Nucleus accumbens (tissue), 56 donors: Measurements from ENCODE around the gene ZNF396.

Experiments
- DNase-seq, 56 donors: peaks; one replicate each; lab custom pipeline; 2025; lab: John Stamatoyannopoulos, UW

Gene ZNF396

GRCh38 chr18:35376742-35377695 is at the start of gene ZNF396:
Gene ZNF396, minus strand, starts transcription at chr18:35377337. Its CDS starts 3,045 bp downstream, at chr18:35374292.
- DNase-seq: peak in 54 of 56 donors; percentile 4 to 80 (median 48)

DNA sequence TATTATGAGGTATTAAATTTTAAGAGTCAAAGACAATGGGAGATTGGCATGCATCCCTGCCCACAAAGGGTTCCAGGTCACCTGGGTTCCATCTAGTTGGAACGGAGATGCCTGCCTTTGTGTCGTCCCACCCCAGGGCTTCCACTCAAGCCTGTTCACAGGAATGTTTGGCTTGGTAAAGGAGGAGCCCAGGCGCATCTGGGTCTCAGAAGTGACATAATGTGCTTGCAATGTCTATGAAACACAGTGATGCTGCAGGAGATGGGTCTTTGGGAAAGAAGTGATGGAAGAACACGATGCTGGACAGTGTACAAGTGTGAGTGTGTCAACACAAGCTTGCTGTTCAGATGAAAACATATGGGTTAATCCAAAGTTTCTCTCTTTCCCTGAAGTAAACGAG is 49.6 kb upstream of the ZNF396 start:
- DNase-seq: no peak

DNA sequence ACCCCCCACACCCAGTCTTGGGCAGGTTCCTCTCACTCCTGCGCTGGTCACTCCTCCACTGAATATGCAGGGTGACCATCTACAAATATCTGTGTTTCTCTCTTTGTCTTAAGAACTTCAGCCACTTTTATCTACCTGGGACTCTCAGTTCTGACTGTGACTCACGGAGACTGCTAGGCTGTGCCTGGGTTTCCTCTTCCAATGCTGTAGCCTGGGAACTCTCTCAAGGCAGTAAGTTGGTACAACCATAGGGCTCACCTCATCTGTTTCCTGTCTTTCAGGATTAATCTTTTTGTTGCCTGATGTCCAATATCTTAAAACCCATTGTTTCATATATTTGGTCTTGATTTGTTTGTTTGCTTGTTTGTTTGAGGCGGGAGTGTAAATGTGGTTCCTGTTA is 47.2 kb upstream of the ZNF396 start:
- DNase-seq: no peak

DNA sequence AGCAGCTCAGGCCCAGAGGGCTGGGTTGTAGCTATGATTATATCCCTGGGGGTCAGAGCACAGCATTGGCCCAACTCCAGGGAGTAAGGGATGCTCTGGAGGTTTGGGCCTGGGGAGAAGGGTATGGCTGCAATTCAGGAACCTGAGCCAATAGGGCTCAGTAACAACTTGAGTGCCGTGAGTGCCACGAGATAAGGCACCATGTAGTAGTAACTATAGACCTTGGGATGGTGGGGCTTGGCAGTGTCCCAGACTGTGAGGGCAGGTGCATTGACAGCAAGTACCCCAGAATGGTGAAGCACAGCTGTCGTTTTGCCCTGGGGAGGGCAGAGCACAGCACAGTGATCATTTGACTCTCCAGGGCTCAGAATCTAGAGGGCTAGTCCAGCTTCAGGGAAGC is 45.1 kb upstream of the ZNF396 start:
- no peak for DNase-seq

DNA sequence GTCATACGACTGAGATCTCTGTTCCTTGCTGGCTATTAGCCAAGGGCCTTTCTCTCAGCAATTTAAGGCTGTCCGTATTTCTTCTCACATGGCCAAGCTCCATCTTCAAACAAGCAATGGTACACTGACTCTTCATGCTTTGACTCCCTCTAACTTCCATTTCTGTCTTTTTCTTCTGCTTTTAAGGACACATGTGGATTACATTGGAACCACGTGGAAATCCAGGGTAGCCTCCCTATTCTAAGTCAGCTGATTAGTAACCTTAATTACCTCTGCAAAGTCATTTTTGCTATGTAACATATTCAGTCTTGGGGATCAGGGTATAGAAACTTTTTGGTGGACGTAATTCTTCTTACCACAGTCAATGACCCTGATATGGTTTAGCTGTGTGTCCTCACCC is 41.5 kb upstream of the ZNF396 start:
- DNase-seq: no peak

- no peak for DNase-seq
Observed at GRCh38 chr18:35417223-35417622, 40.1 kb upstream of the ZNF396 start.

GRCh38 chr18:35415511-35416073 is 38.5 kb upstream of the ZNF396 start:
- DNase-seq: peak in 4 of 56 donors; percentile 18 to 30 (median 24)

DNA sequence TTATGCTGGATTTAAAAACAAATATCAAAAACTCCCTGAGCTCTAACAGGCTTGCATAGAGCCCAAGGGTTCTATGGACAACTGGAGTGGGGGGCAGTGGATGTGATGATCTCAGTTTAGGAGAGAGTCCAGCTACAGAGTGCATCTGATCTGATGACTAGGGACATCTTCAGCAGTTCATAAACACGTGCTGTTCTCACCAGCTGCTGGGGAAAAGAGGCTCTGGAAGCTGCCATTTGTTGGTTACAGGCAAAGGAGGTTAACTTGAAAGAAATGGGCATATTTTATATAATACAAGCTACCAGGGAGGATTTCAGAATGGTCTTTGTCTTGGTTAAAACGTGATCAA is 36.0 kb upstream of the ZNF396 start:
- no peak for DNase-seq

GRCh38 chr18:35411625-35412351 is 34.7 kb upstream of the ZNF396 start:
- DNase-seq: no peak

DNA sequence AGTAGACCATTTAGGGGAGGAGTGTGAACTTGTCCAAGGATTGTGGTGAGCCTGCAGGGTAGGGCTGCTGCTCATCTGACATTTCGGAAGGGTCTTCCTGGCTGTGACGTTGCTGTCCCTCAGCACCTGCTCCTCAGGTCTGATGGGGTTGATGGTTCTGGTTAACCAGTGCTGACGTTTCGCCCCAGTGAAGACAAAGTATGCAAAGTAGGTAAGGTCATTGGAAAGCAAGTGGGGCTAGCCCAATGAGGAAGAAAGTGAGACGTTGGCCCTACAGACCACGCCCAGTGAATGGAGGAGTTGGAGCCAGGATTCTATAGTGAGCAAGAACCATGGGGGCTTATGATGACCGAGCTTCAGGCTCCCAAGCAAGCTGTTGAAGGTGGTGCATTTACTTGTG is 33.4 kb upstream of the ZNF396 start:
- no peak for DNase-seq

DNA sequence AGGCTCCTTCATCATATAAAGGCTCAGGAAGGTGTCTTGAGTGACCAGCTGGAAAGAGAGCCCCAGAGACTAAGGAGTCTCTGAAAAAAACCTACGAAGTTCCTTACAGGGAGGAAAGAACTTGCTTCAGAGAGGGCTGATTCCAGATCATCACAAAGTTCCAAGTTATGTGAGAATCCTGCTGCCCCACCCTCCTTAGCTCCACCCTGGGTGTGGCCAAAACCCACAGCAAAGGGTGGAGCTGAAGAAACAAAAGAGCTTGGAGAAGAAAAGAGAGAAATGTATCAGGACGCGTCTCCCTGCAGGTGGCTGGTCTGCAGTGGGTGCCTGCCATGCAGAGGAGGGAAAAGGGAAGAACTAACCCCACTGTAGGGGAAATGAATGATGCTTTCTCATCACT is 32.8 kb upstream of the ZNF396 start:
- no peak for DNase-seq

DNA sequence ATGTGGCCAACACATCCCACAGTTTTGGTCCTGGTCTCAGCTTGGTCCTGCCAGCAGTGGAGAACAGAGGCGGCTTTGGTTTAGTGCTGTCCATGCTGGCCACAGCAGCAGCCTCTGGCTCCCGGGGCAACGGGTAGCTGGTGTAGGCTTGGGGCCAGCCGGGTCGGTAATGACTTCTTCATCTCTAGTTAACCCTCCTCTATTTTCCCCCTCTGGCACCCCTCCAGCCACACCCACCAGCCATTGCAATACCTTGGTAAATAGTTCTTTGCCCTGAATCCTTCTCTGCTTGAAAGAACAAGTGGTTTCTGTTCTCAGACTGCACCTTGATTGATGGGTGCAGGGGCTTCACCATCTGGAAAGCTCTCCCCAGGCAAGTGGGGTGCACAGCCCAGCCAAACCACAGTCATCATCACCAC is 31.7 kb upstream of the ZNF396 start:
- peak in 1 of 56 donors; percentile 3 for DNase-seq

DNA sequence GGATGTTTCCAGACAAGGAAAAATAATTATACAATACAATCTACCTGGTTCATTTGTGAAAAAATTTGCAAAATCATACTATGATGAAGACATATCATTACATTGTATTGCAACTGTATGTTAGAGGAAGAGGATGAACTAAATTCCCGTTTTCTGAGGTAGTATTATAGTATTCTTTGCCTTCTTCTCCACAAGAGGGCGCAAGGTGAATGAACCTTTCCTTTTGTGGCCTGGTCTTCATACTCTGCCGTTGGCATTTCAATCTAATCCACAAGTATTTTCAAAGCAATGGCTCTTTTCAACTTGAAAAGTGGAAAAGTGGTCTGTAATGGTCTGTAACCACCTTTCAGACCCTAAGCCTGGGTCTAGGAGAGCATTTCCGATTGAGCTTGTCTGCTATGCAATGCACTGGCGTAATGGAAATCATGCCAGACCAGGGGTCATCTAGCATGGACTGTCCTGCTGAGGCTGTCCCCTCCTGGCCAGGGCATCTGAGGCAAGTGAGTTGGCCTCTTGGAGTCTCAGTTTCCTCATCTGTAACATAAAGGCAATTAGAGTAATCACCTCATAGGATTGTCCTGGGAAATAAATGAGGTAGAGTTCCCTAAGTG is 30.8 kb upstream of the ZNF396 start:
- peak in 14 of 56 donors; percentile 5 to 47 (median 20) for DNase-seq

DNA sequence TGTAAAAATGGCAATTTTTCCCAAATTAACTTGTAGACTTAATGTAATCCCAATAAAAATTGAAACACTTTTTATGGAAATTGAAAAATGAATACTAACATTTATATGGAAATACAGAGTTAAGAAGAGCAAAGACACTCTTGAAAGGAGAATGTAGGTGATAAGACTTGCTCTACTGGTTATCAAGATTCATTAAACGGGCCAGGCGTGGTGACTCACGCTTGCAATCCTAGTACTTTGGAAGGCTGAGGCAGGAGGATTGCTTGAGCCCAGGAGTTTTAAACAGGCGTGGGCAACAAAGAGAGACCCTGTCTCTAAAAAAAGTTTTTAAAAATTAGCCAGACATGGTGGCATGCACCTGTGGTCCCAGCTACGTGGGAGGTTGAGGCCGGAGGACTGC is 29.5 kb upstream of the ZNF396 start:
- no peak for DNase-seq

GRCh38 chr18:35397976-35398375 is 20.8 kb upstream of the ZNF396 start:
- no peak for DNase-seq

DNA sequence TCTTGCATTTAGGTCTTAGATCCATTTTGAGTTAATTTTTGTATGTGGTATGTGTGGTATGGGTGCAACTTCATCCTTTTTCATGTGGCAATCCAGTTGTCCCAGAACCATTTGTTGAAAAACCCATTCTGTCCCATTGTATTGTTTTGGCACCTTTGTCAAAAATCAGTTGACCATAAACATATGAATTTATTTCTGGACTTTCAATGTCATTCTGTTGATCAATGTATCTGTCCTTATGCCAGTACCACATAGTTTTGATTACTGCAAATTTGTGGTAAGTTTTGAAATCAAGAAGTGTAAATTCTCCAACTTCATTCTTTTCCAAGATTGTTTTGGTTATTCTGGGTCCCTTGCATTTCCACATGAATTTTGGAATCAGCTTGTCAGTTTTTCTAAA is 16.6 kb upstream of the ZNF396 start:
- no peak for DNase-seq

DNA sequence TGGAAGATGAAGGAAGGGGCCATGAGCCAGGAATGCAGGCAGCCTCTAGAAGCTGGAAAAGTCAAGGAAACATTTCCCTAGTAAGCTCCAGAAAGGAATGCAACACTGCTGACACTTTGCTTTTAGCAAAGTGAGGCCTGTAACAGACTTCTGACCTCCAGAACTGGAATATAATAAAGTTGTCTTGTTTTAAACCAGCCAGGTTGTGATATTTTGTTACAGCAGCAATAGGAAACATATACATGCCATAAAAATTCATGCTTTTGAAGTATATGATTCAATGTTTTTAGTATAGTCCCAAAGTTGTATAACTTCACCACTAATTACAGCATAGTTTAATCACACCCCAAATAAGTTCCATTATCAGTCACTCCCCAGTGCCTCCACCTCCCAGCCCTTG is 15.2 kb upstream of the ZNF396 start:
- DNase-seq: no peak

GRCh38 chr18:35390951-35391700 is 14.0 kb upstream of the ZNF396 start:
- DNase-seq: no peak

GRCh38 chr18:35389095-35389618 is 12.0 kb upstream of the ZNF396 start:
- no peak for DNase-seq

DNA sequence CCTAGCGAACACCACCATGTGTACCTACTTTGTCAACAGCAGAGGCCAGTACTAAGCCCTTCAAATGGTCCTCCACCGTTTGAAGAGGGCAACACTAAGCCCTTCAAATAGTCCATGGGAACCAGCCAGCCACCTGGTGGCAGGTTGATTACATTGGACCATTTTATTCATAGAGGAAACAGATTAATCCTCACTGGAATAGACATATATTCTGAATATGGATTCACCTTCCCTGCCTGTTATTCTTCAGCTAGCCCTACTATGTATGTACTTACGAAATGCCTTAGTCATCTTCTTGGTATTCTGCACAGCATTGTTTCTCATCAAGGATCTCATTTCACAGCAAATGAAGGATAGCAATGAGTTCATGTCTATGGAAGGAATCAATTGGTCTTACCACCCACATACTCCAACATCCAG is 10.0 kb upstream of the ZNF396 start:
- no peak for DNase-seq
